RPMI8226 (cell line): ENCODE data around the gene TNFRSF12A.
"Not testable (repeated sequence)": the region's sequence is repeated elsewhere in the genome, so short reads cannot be mapped to it uniquely, and the experiment has no call there.

Source experiments
- DNase-seq: peaks from one replicate; pipeline ENCODE4 v3.0.0-alpha.2; 2015

The TNFRSF12A gene

GRCh38 chr16:3069146-3069545 lies 49.0 kb downstream of the TNFRSF12A start:
- DNase-seq, result not testable (repeated sequence)

GRCh38 chr16:3070608-3071111 lies 50.5 kb downstream of the TNFRSF12A start:
- DNase-seq, result no peak

- DNase-seq, result no peak
Observed at GRCh38 chr16:3071655-3072054, 51.5 kb downstream of the TNFRSF12A start.
